ENCODE data around the gene ABHD10. TPM values are rescaled to one million over a fixed set of nuclear protein-coding genes. Genes with fewer than 3 reads are reported as not detected.

Gene ABHD10
- total RNA-seq (10 to 100 TPM; 39.7 to 40.1 TPM), polyA plus RNA-seq (10 to 100 TPM; 34.8 to 37.7 TPM)

DNA sequence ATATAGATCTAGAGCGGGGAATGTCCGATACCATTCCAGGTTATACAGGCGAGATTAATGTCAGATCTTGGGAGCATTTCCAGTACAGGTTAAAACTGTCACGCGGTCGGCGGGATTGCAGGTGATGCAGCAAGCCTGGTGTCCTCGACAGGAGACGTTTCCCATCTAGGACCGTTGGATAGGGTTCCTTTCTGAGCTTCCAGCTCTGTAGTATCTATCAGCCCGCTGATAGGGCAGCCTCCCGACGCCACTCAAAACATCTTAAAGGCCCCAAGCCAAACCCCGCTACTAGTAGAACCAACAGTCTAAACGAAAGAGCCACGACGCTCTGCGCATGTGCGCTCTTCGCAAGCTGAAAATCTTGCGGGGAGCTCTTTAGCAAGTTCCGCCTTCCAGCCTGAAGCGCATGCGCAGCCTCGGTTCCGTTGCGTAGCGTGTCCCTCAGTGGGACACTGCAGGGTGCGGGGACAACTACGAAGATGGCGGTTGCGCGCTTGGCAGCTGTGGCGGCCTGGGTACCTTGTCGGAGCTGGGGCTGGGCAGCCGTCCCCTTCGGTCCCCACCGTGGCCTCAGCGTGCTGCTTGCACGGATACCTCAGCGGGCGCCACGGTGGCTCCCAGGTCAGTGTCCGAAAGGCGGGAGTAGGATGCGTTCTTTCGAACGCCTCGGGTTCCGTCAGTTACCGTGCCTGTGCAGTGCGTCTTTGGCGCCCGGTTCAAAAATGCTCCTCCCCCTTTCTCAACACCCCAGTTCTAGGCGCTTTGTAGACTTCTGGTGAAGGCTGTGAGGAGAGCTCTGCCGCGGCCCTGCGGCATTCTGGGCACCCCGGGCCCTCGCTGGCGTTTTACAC is at the start of gene ABHD10:
TSS of gene ABHD10 (plus strand) at position 444 of the 851 bp plus-strand sequence. CDS start at position 480, 36 bp downstream.
- peaks cover 27 to 49% (median 36%) of the 10 kb centered on the region in 4 donors for H3K4me1 Mint-ChIP-seq
- H3K27me3 Mint-ChIP-seq = no peaks in the 10 kb centered on the region
- H3K27ac ChIP-seq (ENCODE audit: low read depth, low read length) = peak within 1 kb of the TSS; percentile 80
- H3K36me3 ChIP-seq (ENCODE audit: insufficient read depth, low read length) = no peaks in the 10 kb centered on the region
- H3K36me3 Mint-ChIP-seq = peaks cover 3 to 14% of the 10 kb centered on the region in 2 donors
- H3K9me3 ChIP-seq (ENCODE audit: control insufficient read depth in 1 of 2, low read length in 2 of 2) = no peaks in the 10 kb centered on the region
- CTCF ChIA-PET (ENCODE audit: partially characterized antibody) = interaction anchor here (0.6 to 5.3 kb wide), 18 partner anchors 10 to 909 kb away, joined by 3 to 55 read pairs (median 4); partner anchors contain the start of gene PHLDB2
- POLR2A ChIA-PET (ENCODE audit: partially characterized antibody) = interaction anchor here (0.6 to 3.0 kb wide), 25 partner anchors 10 to 908 kb away, joined by 3 to 36 read pairs (median 5); partner anchors contain the start of genes ATG3, PHLDB2 and SLC35A5
- DNase-seq = peak; percentile 92 to 98 (median 96)
- H3K4me3 Mint-ChIP-seq = peak within 1 kb of the TSS; percentile 92 to 97 (median 92)
- no peaks in the 10 kb centered on the region for H3K27me3 ChIP-seq (ENCODE audit: insufficient read depth, low read length)
- H3K4me1 ChIP-seq (ENCODE audit: insufficient read depth, low read length) = peaks cover 43% of the 10 kb centered on the region
- peak within 1 kb of the TSS; percentile 90 to 95 for H3K4me3 ChIP-seq (ENCODE audit: low read length in 2 of 2)
- H3K27ac Mint-ChIP-seq = peak within 1 kb of the TSS; percentile 91 to 97 (median 95)
- intact Hi-C loops (cut with micrococcal nuclease) = loop anchor here (1.0 to 10.0 kb wide), 4 partner anchors 10 to 584 kb away; partner anchors contain the start of gene SLC35A5
- no peaks in the 10 kb centered on the region for H3K9me3 Mint-ChIP-seq

DNA sequence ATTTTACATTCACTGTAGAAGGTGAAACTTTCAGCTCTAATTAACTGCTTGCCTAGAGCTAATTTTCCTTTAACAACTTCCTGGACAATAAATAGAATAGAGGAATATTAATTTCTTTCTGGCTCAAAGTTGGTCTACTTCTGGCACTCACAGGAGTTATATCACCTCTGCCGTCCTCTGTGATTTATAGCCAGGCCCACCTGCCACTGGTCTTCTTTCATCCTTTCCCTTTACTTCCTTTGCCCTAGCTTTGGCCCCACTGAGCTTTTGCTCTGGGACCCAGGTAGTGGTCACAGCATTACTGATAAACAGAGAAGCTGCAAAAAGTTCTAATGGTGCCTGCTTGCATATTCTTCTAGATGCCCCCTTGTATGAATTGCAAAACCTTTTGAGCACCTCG is 49.3 kb upstream of the ABHD10 start:
- Mint-ChIP-seq H3K4me1 (no peaks in the 10 kb centered on the region), H3K36me3 (peaks cover 18 to 20% of the 10 kb centered on the region in 2 donors), H3K4me3 (no peak overlapping the region), H3K27ac (peak overlapping the region in 1 of 7 donors; percentile 5), H3K9me3 (no peaks in the 10 kb centered on the region), H3K27me3 (no peaks in the 10 kb centered on the region)
- Histone ChIP-seq H3K27ac (ENCODE audit: low read depth, low read length) (no peak overlapping the region), H3K36me3 (ENCODE audit: insufficient read depth, low read length) (no peaks in the 10 kb centered on the region), H3K9me3 (ENCODE audit: control insufficient read depth in 1 of 2, low read length in 2 of 2) (no peaks in the 10 kb centered on the region), H3K27me3 (ENCODE audit: insufficient read depth, low read length) (no peaks in the 10 kb centered on the region), H3K4me1 (ENCODE audit: insufficient read depth, low read length) (no peaks in the 10 kb centered on the region), H3K4me3 (ENCODE audit: low read length in 2 of 2) (no peak overlapping the region)
- intact Hi-C loops (cut with micrococcal nuclease) = no loop called here
- POLR2A ChIA-PET (ENCODE audit: partially characterized antibody) = no interaction called here
- CTCF ChIA-PET (ENCODE audit: partially characterized antibody) = interaction anchor here (0.7 kb wide), 1 partner anchor 972 kb away, joined by 5 read pairs; no protein-coding TSS in a partner anchor
- DNase-seq = no peak

DNA sequence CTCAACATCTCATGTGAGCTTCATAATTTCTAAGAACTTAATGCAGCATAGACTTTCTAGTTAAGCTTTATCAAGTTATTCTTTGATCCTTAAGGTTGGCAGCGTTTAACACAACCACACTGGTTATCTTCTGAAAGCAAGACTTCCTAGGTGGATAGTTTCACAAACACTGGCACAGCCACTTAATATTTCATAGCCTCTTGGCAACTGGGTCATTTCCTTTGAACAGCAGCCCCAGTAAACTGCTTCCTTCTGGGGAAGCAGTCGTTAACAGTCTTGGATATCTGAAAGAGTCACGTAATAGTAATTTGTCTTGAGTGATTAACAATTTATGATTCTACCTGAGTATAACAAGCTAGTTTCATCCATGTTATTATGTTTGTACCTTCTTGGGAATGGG is 45.9 kb upstream of the ABHD10 start:
- intact Hi-C loops (cut with micrococcal nuclease) = no loop called here
- Histone ChIP-seq H3K4me1 (ENCODE audit: insufficient read depth, low read length) (no peaks in the 10 kb centered on the region), H3K27me3 (ENCODE audit: insufficient read depth, low read length) (no peaks in the 10 kb centered on the region), H3K4me3 (ENCODE audit: low read length in 2 of 2) (no peak overlapping the region), H3K9me3 (ENCODE audit: control insufficient read depth in 1 of 2, low read length in 2 of 2) (no peaks in the 10 kb centered on the region), H3K27ac (ENCODE audit: low read depth, low read length) (no peak overlapping the region), H3K36me3 (ENCODE audit: insufficient read depth, low read length) (no peaks in the 10 kb centered on the region)
- POLR2A ChIA-PET (ENCODE audit: partially characterized antibody) = no interaction called here
- CTCF ChIA-PET (ENCODE audit: partially characterized antibody) = interaction anchor here (1.1 to 2.1 kb wide), 2 partner anchors 10 to 216 kb away, joined by 5 to 6 read pairs; no protein-coding TSS in a partner anchor
- DNase-seq = no peak
- Mint-ChIP-seq H3K4me3 (no peak overlapping the region), H3K36me3 (peaks cover 17 to 24% of the 10 kb centered on the region in 2 donors), H3K4me1 (no peaks in the 10 kb centered on the region), H3K27ac (no peak overlapping the region), H3K27me3 (no peaks in the 10 kb centered on the region), H3K9me3 (no peaks in the 10 kb centered on the region)

DNA sequence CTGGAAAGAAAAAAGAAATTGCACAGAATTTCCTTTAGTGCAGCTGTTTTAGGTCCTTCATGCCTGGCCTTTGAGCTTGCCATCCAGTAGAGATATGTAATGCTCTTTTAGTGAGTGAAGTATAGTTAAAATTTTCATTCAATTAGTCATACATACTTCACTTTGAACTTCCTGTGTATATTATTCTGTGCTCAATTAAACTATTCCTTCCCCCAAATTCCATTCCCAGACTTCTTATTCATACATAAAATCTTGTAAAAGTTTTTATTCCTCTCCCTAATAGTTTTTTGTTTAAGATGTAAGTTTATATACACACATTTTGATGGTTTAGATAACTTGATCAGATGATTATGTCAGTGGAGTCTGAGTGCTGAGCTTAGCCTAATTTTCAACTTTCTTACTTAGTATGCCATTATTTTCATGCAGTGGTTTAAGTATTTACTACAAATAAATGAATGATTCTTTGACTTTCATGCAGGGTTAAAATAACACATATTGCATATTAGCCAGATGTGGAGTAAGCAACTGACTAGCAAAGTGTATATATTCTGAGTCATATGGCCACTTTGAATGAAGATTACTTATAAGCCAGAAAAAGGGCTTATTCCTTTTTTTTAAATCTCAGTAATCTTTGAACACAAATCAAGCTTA is 42.5 kb upstream of the ABHD10 start:
- Histone ChIP-seq H3K4me1 (ENCODE audit: insufficient read depth, low read length) (no peaks in the 10 kb centered on the region), H3K27ac (ENCODE audit: low read depth, low read length) (no peak overlapping the region), H3K27me3 (ENCODE audit: insufficient read depth, low read length) (no peaks in the 10 kb centered on the region), H3K9me3 (ENCODE audit: control insufficient read depth in 1 of 2, low read length in 2 of 2) (no peaks in the 10 kb centered on the region), H3K36me3 (ENCODE audit: insufficient read depth, low read length) (no peaks in the 10 kb centered on the region), H3K4me3 (ENCODE audit: low read length in 2 of 2) (no peak overlapping the region)
- H3K4me1 Mint-ChIP-seq = no peaks in the 10 kb centered on the region
- no peak overlapping the region for H3K4me3 Mint-ChIP-seq
- CTCF ChIA-PET (ENCODE audit: partially characterized antibody) = interaction anchor here (1.1 kb wide), 1 partner anchor 17 kb away, joined by 3 read pairs; no protein-coding TSS in a partner anchor
- POLR2A ChIA-PET (ENCODE audit: partially characterized antibody) = no interaction called here
- H3K27ac Mint-ChIP-seq = no peak overlapping the region
- intact Hi-C loops (cut with micrococcal nuclease) = no loop called here
- peaks cover 21 to 40% of the 10 kb centered on the region in 2 donors for H3K36me3 Mint-ChIP-seq
- H3K9me3 Mint-ChIP-seq = no peaks in the 10 kb centered on the region
- DNase-seq = no peak
- H3K27me3 Mint-ChIP-seq = no peaks in the 10 kb centered on the region

DNA sequence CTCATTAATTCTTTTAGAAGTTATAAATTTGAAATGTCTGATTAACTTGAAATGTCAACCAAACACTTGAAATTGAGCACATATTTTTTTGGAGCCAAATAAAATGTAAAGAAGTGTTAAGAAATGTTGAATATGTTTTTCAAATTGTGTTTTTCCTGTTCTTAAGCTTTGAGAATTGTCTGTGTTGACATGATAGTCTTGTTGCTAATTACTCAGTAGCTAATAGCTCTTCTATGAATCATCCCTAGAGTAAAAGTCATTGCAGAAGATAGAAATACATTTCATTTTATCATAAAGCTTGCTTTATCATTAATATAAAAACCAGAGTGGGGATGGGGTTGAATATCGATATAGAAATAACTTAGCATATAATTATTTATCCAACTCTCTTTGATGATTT is 41.9 kb upstream of the ABHD10 start:
- DNase-seq = no peak
- intact Hi-C loops (cut with micrococcal nuclease) = no loop called here
- POLR2A ChIA-PET (ENCODE audit: partially characterized antibody) = no interaction called here
- Histone ChIP-seq H3K4me1 (ENCODE audit: insufficient read depth, low read length) (no peaks in the 10 kb centered on the region), H3K36me3 (ENCODE audit: insufficient read depth, low read length) (no peaks in the 10 kb centered on the region), H3K27me3 (ENCODE audit: insufficient read depth, low read length) (no peaks in the 10 kb centered on the region), H3K9me3 (ENCODE audit: control insufficient read depth in 1 of 2, low read length in 2 of 2) (no peaks in the 10 kb centered on the region), H3K27ac (ENCODE audit: low read depth, low read length) (no peak overlapping the region), H3K4me3 (ENCODE audit: low read length in 2 of 2) (no peak overlapping the region)
- CTCF ChIA-PET (ENCODE audit: partially characterized antibody) = interaction anchor here (0.9 to 1.1 kb wide), 2 partner anchors 17 to 219 kb away, joined by 3 to 5 read pairs; no protein-coding TSS in a partner anchor
- Mint-ChIP-seq H3K4me1 (no peaks in the 10 kb centered on the region), H3K27ac (no peak overlapping the region), H3K9me3 (no peaks in the 10 kb centered on the region), H3K4me3 (no peak overlapping the region), H3K27me3 (no peaks in the 10 kb centered on the region), H3K36me3 (peaks cover 23 to 40% of the 10 kb centered on the region in 2 donors)

DNA sequence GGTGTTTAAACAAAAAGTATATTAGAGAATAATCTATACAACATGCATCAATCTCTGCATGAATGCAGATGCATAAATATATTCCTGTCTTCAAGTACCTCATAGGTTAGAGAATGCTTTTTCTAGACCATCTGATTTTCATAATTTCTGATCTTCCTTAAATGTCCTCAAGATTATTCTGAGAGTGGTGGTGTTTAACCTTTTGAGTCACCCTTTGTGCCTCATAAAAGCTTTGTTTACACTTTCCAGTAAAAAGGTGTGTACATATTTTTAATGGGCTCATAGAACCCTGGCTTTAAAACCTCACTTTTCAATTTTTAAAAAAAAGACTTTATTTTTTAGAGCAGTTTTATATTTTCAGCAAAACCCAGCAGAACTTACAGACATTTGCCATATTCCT is 41.0 kb upstream of the ABHD10 start:
- no peaks in the 10 kb centered on the region for H3K9me3 Mint-ChIP-seq
- H3K4me1 Mint-ChIP-seq = no peaks in the 10 kb centered on the region
- H3K27me3 Mint-ChIP-seq = no peaks in the 10 kb centered on the region
- no peaks in the 10 kb centered on the region for H3K36me3 ChIP-seq (ENCODE audit: insufficient read depth, low read length)
- H3K36me3 Mint-ChIP-seq = peaks cover 18 to 37% of the 10 kb centered on the region in 2 donors
- no peaks in the 10 kb centered on the region for H3K27me3 ChIP-seq (ENCODE audit: insufficient read depth, low read length)
- ChIA-PET CTCF (ENCODE audit: partially characterized antibody) (interaction anchor here (0.9 to 1.1 kb wide), 2 partner anchors 18 to 220 kb away, joined by 3 to 5 read pairs; no protein-coding TSS in a partner anchor), POLR2A (ENCODE audit: partially characterized antibody) (no interaction called here)
- intact Hi-C loops (cut with micrococcal nuclease) = no loop called here
- no peak overlapping the region for H3K27ac Mint-ChIP-seq
- no peak overlapping the region for H3K4me3 ChIP-seq (ENCODE audit: low read length in 2 of 2)
- no peak for DNase-seq
- H3K4me3 Mint-ChIP-seq = no peak overlapping the region
- no peaks in the 10 kb centered on the region for H3K4me1 ChIP-seq (ENCODE audit: insufficient read depth, low read length)
- H3K27ac ChIP-seq (ENCODE audit: low read depth, low read length) = no peak overlapping the region
- no peaks in the 10 kb centered on the region for H3K9me3 ChIP-seq (ENCODE audit: control insufficient read depth in 1 of 2, low read length in 2 of 2)

DNA sequence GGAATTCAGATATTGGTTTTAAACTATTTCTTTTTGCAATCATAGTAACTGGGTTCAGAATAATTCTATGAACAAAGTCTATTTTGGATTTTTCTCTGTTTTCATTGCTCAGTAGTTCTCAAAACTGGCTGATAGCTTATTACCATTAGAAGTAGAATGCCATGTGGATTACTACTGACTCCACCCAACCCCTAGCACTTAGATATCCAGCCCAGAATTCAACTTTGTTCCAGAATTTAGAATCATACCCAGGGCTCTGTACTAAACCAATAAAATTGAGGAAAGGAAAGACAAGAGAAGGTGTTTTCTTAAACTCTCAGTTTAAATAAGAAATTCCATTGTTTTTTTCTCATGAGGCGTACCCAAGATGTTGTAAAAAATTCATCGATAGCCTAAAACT is 39.0 kb upstream of the ABHD10 start:
- no peaks in the 10 kb centered on the region for H3K27me3 Mint-ChIP-seq
- H3K9me3 Mint-ChIP-seq = no peaks in the 10 kb centered on the region
- H3K4me3 ChIP-seq (ENCODE audit: low read length in 2 of 2) = no peak overlapping the region
- no peak for DNase-seq
- H3K36me3 ChIP-seq (ENCODE audit: insufficient read depth, low read length) = no peaks in the 10 kb centered on the region
- peaks cover 17 to 35% of the 10 kb centered on the region in 2 donors for H3K36me3 Mint-ChIP-seq
- ChIA-PET POLR2A (ENCODE audit: partially characterized antibody) (no interaction called here), CTCF (ENCODE audit: partially characterized antibody) (no interaction called here)
- H3K27ac ChIP-seq (ENCODE audit: low read depth, low read length) = no peak overlapping the region
- no peaks in the 10 kb centered on the region for H3K27me3 ChIP-seq (ENCODE audit: insufficient read depth, low read length)
- intact Hi-C loops (cut with micrococcal nuclease) = no loop called here
- H3K27ac Mint-ChIP-seq = no peak overlapping the region
- H3K4me1 Mint-ChIP-seq = no peaks in the 10 kb centered on the region
- no peaks in the 10 kb centered on the region for H3K4me1 ChIP-seq (ENCODE audit: insufficient read depth, low read length)
- no peak overlapping the region for H3K4me3 Mint-ChIP-seq
- no peaks in the 10 kb centered on the region for H3K9me3 ChIP-seq (ENCODE audit: control insufficient read depth in 1 of 2, low read length in 2 of 2)

All from CD4-positive, alpha-beta memory T cell (primary cell).